Endothelial cell of umbilical vein (primary cell): ENCODE results near the gene SERBP1. TPM values are rescaled to one million over a fixed set of nuclear protein-coding genes. Genes with fewer than 3 reads are reported as not detected.

Experiments used
- BruUV-seq: library from RNA; stranded (reverse); fragments of 400-500 nt; replicated peaks from 2 replicates; lab custom pipeline; 2021; lab: Mats Ljungman, UMichigan
- CTCF ChIA-PET: fragments of 300-600, 350-600 bp; sonication (Branson Sonifier 250); formaldehyde crosslinking; loops from one replicate; lab custom pipeline; 2021; ENCODE audit warnings: antibody characterized with exemption, inconsistent platforms; lab: Charles Lee
- POLR2A ChIA-PET: fragments of 300-600, 350-600 bp; sonication (Branson Sonifier 250); formaldehyde crosslinking; loops from one replicate; lab custom pipeline; 2021; ENCODE audit warnings: antibody characterized with exemption, inconsistent platforms; lab: Charles Lee
- DNase-seq: peaks from one replicate; pipeline ENCODE4 v3.0.0-alpha.2; 2011; ENCODE audit warnings: low read depth, low spot score
- FAIRE-seq: peaks from 2 replicates; lab custom pipeline; 2011; peaks lifted over from hg19 to GRCh38; lab: Jason Lieb, UNC
- H2AFZ ChIP-seq: 2 replicates; pipeline ENCODE4 v1.6.0; 2012; ENCODE audit warnings: low read depth, low read length, control low read depth, inconsistent platforms
- H3K27ac ChIP-seq: 2 replicates; pipeline ENCODE4 v1.5.1; 2011; ENCODE audit warnings: low read depth, mild to moderate bottlenecking, control low read depth, low read length, moderate library complexity; ENCODE audit not compliant: insufficient read depth
- H3K27me3 ChIP-seq, 2 experiments: 2 replicates each; pipeline versions ENCODE4 v1.6.0 to v1.6.1; 2011; ENCODE audit warnings: low read length in 2 of 2, mixed read lengths in 1 of 2; ENCODE audit not compliant: control insufficient read depth in 2 of 2, insufficient read depth in 2 of 2
- H3K36me3 ChIP-seq, 2 experiments: 2 replicates in 1 of 2; 3 replicates in 1 of 2; pipeline ENCODE4 v1.5.1; 2011; ENCODE audit warnings: low read length in 2 of 2, mild to moderate bottlenecking in 1 of 2, moderate library complexity in 1 of 2; ENCODE audit not compliant: control insufficient read depth in 2 of 2, insufficient read depth in 2 of 2; ENCODE audit errors: extremely low read depth in 1 of 2
- H3K4me1 ChIP-seq: 3 replicates; pipeline ENCODE4 v1.5.1; 2011; ENCODE audit warnings: mild to moderate bottlenecking, low read length; ENCODE audit not compliant: control insufficient read depth, insufficient read depth; ENCODE audit errors: extremely low read depth
- H3K4me2 ChIP-seq: 2 replicates; pipeline ENCODE4 v1.6.1; 2011; ENCODE audit warnings: low read length, control low read depth, mixed read lengths; ENCODE audit not compliant: insufficient read depth
- H3K4me3 ChIP-seq, 3 experiments: fragments of 200-600 bp in 1 of 3; sonication (generic), shearing (Covaris generic) in 1 of 3; replicated peaks in 1 of 3; 2 replicates each; pipeline ENCODE4 v1.5.1; 2011 to 2016; ENCODE audit warnings: control low read depth in 3 of 3, low read length in 3 of 3, mild to moderate bottlenecking in 2 of 3, inconsistent platforms in 1 of 3, low read depth in 1 of 3, moderate library complexity in 1 of 3; ENCODE audit not compliant: insufficient read depth in 1 of 3
- H3K79me2 ChIP-seq: 2 replicates; pipeline ENCODE4 v1.6.0; 2012; ENCODE audit warnings: low read length, inconsistent platforms; ENCODE audit not compliant: control insufficient read depth, insufficient read depth
- H3K9ac ChIP-seq: replicated peaks from 2 replicates; pipeline ENCODE3; 2011; ENCODE audit warnings: low read length, control low read depth; ENCODE audit not compliant: insufficient read depth; ENCODE audit errors: extremely low read depth
- H3K9me1 ChIP-seq: replicated peaks from 3 replicates; pipeline ENCODE4 v1.6.0; 2011; ENCODE audit warnings: mild to moderate bottlenecking, low read length; ENCODE audit not compliant: control insufficient read depth, insufficient read depth; ENCODE audit errors: extremely low read depth
- H3K9me3 ChIP-seq: replicated peaks from 2 replicates; pipeline ENCODE4 v1.5.1; 2012; ENCODE audit warnings: low read length, inconsistent platforms; ENCODE audit not compliant: control insufficient read depth, insufficient read depth
- H4K20me1 ChIP-seq: replicated peaks from 2 replicates; pipeline ENCODE3; 2011; ENCODE audit warnings: mild to moderate bottlenecking, low read length; ENCODE audit not compliant: control insufficient read depth, insufficient read depth; ENCODE audit errors: extremely low read depth
- EZH2 ChIP-seq: IDR thresholded peaks from 2 replicates; pipeline ENCODE4 v1.6.1; 2012; ENCODE audit warnings: borderline replicate concordance, low read depth, mild to moderate bottlenecking, moderate library complexity, low read length, inconsistent platforms; ENCODE audit not compliant: severe bottlenecking
- FOS ChIP-seq: IDR thresholded peaks from 2 replicates; pipeline ENCODE4 v1.6.1; 2011; ENCODE audit warnings: mild to moderate bottlenecking, low read length, moderate library complexity, borderline replicate concordance; ENCODE audit not compliant: insufficient read depth
- GATA2 ChIP-seq: IDR thresholded peaks from 2 replicates; pipeline ENCODE4 v1.7.0; 2011; ENCODE audit warnings: low read depth, mild to moderate bottlenecking, moderate library complexity, mixed read lengths, low read length; ENCODE audit not compliant: insufficient read length, insufficient read depth
- JUN ChIP-seq: IDR thresholded peaks from 2 replicates; pipeline ENCODE4 v1.6.1; 2011; ENCODE audit warnings: borderline replicate concordance, low read depth; ENCODE audit not compliant: insufficient read length, insufficient read depth
- MYC ChIP-seq: IDR thresholded peaks from one replicate; pipeline ENCODE4 v1.6.1; 2011; ENCODE audit warnings: mild to moderate bottlenecking, low read depth, low read length
- POLR2A ChIP-seq: IDR thresholded peaks from 2 replicates; pipeline ENCODE4 v1.6.1; 2012; ENCODE audit warnings: low read depth, mild to moderate bottlenecking, control low read depth, low read length
- POLR2AphosphoS5 ChIP-seq: IDR thresholded peaks from 2 replicates; pipeline ENCODE4 v1.6.1; 2012; ENCODE audit warnings: low read depth, mild to moderate bottlenecking, control low read depth, low read length, moderate library complexity; ENCODE audit not compliant: insufficient read depth
- dilution Hi-C: fragments of 300-500 bp; cut with MboI; formaldehyde crosslinking; loops from one replicate; pipeline ENCODE4 v1.15.0; 2019; ENCODE audit warnings: low sequenced_read_pairs; ENCODE audit not compliant: extremely low pct_ligation_motif_present
- intact Hi-C: fragments of 100-400 bp; cut with micrococcal nuclease; formaldehyde crosslinking; loops from one replicate; pipeline ENCODE4 v1.10.0; 2022
- polyA plus RNA-seq, 4 experiments: library from polyadenylated mRNA; depleted of rRNA in 3 of 4; stranded (reverse) in 3 of 4; unstranded in 1 of 4; fragments of >200 nt; gene quantifications; 2 replicates each; pipeline versions ENCODE4 v1.2.1 to v1.2.3, GENCODE V29; 2011 to 2012; ENCODE audit warnings: missing spikeins in 1 of 4
- total RNA-seq: library from RNA; stranded (reverse); gene quantifications from 2 replicates; pipeline ENCODE4 v1.2.3, GENCODE V29; 2021
- TF ChIP-seq, protein P1 (sequence below), 2 donors: IDR thresholded peaks; 1 replicate in 1 of 2; 2 replicates in 1 of 2; pipeline ENCODE4 v1.5.1; 2011; ENCODE audit warnings: low read length in 2 of 2, mild to moderate bottlenecking in 2 of 2, moderate library complexity in 2 of 2, control low read depth in 1 of 2, inconsistent platforms in 1 of 2, low read depth in 1 of 2; ENCODE audit not compliant: insufficient read depth in 1 of 2; ENCODE audit errors: extremely low read depth in 1 of 2
- TF ChIP-seq, protein P2 (sequence below): IDR thresholded peaks from 2 replicates; pipeline ENCODE4 v1.6.1; 2011; ENCODE audit not compliant: insufficient read depth, insufficient read length

SERBP1 gene
- total and polyA plus RNA-seq, 2 donors (not counting 3 experiments of a cell fraction or from before 2014, with no cell fraction given) = 145 to 293 TPM

DNA sequence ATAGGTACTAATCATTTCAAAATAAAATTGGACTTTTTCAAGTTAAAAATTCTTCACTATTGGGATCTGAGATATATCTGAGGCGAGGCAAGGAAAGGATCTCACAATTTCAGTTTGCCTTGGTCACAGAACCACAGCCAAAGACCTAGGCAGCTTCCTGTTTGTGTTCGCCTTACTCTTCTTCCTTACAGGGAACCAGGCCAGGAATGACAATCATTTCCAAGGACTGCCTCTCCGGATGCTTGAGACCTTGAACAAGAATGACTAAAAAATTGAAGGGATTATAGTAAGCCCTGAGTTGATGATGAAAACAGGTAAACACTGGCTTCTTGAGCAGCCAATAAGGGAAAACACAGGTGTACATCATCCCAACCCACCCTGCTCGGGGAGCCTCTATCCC is 35.2 kb upstream of the SERBP1 start:
- TF ChIP-seq JUN = no peak
- TF ChIP-seq GATA2 = no peak
- TF ChIP-seq POLR2A = no peak
- TF ChIP-seq EZH2 = no peak
- TF ChIP-seq, protein P1, sequence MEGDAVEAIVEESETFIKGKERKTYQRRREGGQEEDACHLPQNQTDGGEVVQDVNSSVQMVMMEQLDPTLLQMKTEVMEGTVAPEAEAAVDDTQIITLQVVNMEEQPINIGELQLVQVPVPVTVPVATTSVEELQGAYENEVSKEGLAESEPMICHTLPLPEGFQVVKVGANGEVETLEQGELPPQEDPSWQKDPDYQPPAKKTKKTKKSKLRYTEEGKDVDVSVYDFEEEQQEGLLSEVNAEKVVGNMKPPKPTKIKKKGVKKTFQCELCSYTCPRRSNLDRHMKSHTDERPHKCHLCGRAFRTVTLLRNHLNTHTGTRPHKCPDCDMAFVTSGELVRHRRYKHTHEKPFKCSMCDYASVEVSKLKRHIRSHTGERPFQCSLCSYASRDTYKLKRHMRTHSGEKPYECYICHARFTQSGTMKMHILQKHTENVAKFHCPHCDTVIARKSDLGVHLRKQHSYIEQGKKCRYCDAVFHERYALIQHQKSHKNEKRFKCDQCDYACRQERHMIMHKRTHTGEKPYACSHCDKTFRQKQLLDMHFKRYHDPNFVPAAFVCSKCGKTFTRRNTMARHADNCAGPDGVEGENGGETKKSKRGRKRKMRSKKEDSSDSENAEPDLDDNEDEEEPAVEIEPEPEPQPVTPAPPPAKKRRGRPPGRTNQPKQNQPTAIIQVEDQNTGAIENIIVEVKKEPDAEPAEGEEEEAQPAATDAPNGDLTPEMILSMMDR (IDR thresholded peaks at IDR 0.05; ENCODE audit: extremely low read depth in 1 of 2, insufficient read depth in 1 of 2, low read depth in 1 of 2, low read length in 2 of 2) = no peak
- TF ChIP-seq MYC = no peak
- TF ChIP-seq, protein P2, sequence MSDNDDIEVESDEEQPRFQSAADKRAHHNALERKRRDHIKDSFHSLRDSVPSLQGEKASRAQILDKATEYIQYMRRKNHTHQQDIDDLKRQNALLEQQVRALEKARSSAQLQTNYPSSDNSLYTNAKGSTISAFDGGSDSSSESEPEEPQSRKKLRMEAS = no peak
- TF ChIP-seq FOS = no peak
- TF ChIP-seq POLR2AphosphoS5 = no peak
- intact Hi-C loops (loop anchor here (10.0 kb wide), 1 partner anchor 411 kb away; the partner anchor contains the start of gene SLC35D1), dilution Hi-C loops (no loop called here)
- DNase-seq = peak; percentile 59
- Histone ChIP-seq H3K4me3 (no peak overlapping the region), H4K20me1 (no peaks in the 10 kb centered on the region), H3K27me3 (no peaks in the 10 kb centered on the region), H3K27ac (no peak overlapping the region), H2AFZ (no peak overlapping the region), H3K79me2 (no peaks in the 10 kb centered on the region), H3K4me2 (peak overlapping the region; percentile 5), H3K9me3 (no peaks in the 10 kb centered on the region), H3K9me1 (no peaks in the 10 kb centered on the region), H3K36me3 (no peaks in the 10 kb centered on the region), H3K9ac (no peak overlapping the region), H3K4me1 (peaks cover 41% of the 10 kb centered on the region)
- FAIRE-seq = peak; percentile 85
- no TSS peak for BruUV-seq
- POLR2A ChIA-PET = no interaction called here
- CTCF ChIA-PET = interaction anchor here (2.0 kb wide), 1 partner anchor 25 kb away, joined by 7 read pairs; no protein-coding TSS in a partner anchor
